ENCODE data around the gene RPUSD4. TPM values are rescaled to one million over a fixed set of nuclear protein-coding genes. Genes with fewer than 3 reads are reported as not detected.

Gene RPUSD4
- total and polyA plus RNA-seq, 9 of the 15 experiments (the other 6 are each of a cell fraction or from before 2014, with no cell fraction given), result 27.4 to 56.2 (median 44.6) TPM

DNA sequence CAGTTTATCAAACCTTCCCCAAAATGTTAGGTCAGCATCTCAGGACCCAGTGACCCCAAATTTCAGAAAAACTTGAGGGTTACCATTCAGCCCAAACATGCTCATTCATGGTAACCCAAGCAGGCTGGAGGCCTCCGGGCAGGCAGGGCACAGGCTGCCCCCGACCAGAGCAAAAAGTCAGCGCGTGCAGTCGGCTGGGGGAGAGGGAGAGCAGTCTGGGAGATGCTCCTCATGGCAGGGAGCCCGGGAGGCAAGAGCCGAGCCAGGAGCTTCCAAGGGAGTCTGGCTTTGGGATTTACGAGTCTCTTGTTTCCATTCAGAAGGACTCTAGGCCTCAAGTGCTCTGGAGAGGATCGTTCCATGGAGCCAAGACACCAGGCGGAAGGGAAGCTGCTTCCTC is 45.7 kb downstream of the RPUSD4 start:
- H3K79me2 ChIP-seq (ENCODE audit: control insufficient read depth, insufficient read depth, low read length), result no peaks in the 10 kb centered on the region
- no peak overlapping the region for H3K27ac ChIP-seq (ENCODE audit: extremely low read depth, low read depth, low read length)
- intact Hi-C loops (cut with micrococcal nuclease) (no loop called here), in situ Hi-C loops (cut with MboI) (no loop called here)
- WGBS (ENCODE audit: insufficient coverage, low coverage, missing lambda C conversion rate), result 0% methylated on average over 10 of the region's 10 CpGs
- H3K36me3 ChIP-seq (ENCODE audit: control insufficient read depth, insufficient read depth, low read length), result no peaks in the 10 kb centered on the region
- no peak overlapping the region for H3K4me3 ChIP-seq
- BruUV-seq (replicated peaks), result no TSS peak
- peaks cover 5% of the 10 kb centered on the region; the same call in 1 of the 2 replicates for H4K20me1 ChIP-seq (replicated peaks; ENCODE audit: control insufficient read depth, insufficient read depth, low read length)
- H3K9me1 ChIP-seq (ENCODE audit: control insufficient read depth, insufficient read depth, low read length), result no peaks in the 10 kb centered on the region
- no peak overlapping the region for H2AFZ ChIP-seq (ENCODE audit: low read depth, low read length)
- FAIRE-seq, result no peak
- POLR2A ChIA-PET, result interaction anchor here (0.6 to 0.8 kb wide), 2 partner anchors 14 to 65 kb away, joined by 3 read pairs; no protein-coding TSS in a partner anchor
- no peak for ATAC-seq
- H3K4me1 ChIP-seq (replicated peaks in 1 of 2; ENCODE audit: control insufficient read depth in 2 of 2, insufficient read depth in 2 of 2, low read length in 2 of 2), result peaks cover 0 to 8% of the 10 kb centered on the region in 2 experiments; a peak in 2 of 5 replicates
- H3K4me2 ChIP-seq (ENCODE audit: insufficient read depth, low read length), result no peak overlapping the region
- H3K27me3 ChIP-seq (ENCODE audit: control insufficient read depth in 2 of 2, insufficient read depth in 2 of 2, low read length in 2 of 2), result peaks cover 43 to 63% of the 10 kb centered on the region in 2 experiments
- no peaks in the 10 kb centered on the region for H3K9me3 ChIP-seq (replicated peaks; ENCODE audit: control insufficient read depth, insufficient read depth, low read depth, low read length)
- CTCF ChIA-PET (ENCODE audit: low intra/inter-chr PET ratio), result no interaction called here
- peak overlapping the region in 1 of 2 experiments; percentile 45; a peak in 1 of 4 replicates for H3K9ac ChIP-seq (ENCODE audit: insufficient read depth in 1 of 2, low read depth in 2 of 2, low read length in 2 of 2)
- DNase-seq (ENCODE audit: extremely low read depth in 1 of 4, low spot score in 3 of 4), result no peak
- TF ChIP-seq, protein P1, sequence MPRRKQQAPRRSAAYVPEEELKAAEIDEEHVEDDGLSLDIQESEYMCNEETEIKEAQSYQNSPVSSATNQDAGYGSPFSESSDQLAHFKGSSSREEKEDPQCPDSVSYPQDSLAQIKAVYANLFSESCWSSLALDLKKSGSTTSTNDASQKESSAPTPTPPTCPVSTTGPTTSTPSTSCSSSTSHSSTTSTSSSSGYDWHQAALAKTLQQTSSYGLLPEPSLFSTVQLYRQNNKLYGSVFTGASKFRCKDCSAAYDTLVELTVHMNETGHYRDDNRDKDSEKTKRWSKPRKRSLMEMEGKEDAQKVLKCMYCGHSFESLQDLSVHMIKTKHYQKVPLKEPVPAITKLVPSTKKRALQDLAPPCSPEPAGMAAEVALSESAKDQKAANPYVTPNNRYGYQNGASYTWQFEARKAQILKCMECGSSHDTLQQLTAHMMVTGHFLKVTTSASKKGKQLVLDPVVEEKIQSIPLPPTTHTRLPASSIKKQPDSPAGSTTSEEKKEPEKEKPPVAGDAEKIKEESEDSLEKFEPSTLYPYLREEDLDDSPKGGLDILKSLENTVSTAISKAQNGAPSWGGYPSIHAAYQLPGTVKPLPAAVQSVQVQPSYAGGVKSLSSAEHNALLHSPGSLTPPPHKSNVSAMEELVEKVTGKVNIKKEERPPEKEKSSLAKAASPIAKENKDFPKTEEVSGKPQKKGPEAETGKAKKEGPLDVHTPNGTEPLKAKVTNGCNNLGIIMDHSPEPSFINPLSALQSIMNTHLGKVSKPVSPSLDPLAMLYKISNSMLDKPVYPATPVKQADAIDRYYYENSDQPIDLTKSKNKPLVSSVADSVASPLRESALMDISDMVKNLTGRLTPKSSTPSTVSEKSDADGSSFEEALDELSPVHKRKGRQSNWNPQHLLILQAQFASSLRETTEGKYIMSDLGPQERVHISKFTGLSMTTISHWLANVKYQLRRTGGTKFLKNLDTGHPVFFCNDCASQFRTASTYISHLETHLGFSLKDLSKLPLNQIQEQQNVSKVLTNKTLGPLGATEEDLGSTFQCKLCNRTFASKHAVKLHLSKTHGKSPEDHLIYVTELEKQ (CRISPR knock-in tag; IDR thresholded peaks at IDR 0.05), result no peak
- TF ChIP-seq RBFOX2 (IDR thresholded peaks at IDR 0.05; ENCODE audit: low read depth, low read length), result no peak
- no peak for TF ChIP-seq GTF2E2 (tag; IDR thresholded peaks at IDR 0.05)
- no peak for TF ChIP-seq CBX3 (IDR thresholded peaks at IDR 0.05; ENCODE audit: borderline replicate concordance in 1 of 2, low read length in 2 of 2)
- no peak for TF ChIP-seq ZNF197 (CRISPR knock-in tag; IDR thresholded peaks at IDR 0.05; ENCODE audit: low read depth)
- TF ChIP-seq, protein P2, sequence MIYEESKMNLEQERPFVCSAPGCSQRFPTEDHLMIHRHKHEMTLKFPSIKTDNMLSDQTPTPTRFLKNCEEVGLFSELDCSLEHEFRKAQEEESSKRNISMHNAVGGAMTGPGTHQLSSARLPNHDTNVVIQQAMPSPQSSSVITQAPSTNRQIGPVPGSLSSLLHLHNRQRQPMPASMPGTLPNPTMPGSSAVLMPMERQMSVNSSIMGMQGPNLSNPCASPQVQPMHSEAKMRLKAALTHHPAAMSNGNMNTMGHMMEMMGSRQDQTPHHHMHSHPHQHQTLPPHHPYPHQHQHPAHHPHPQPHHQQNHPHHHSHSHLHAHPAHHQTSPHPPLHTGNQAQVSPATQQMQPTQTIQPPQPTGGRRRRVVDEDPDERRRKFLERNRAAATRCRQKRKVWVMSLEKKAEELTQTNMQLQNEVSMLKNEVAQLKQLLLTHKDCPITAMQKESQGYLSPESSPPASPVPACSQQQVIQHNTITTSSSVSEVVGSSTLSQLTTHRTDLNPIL (CRISPR knock-in tag; IDR thresholded peaks at IDR 0.05), result no peak
- TF ChIP-seq THRAP3 (IDR thresholded peaks at IDR 0.05; ENCODE audit: borderline replicate concordance), result no peak
- TF ChIP-seq GATA2 (CRISPR knock-in tag; IDR thresholded peaks at IDR 0.05), result no peak
- TF ChIP-seq, protein P3, sequence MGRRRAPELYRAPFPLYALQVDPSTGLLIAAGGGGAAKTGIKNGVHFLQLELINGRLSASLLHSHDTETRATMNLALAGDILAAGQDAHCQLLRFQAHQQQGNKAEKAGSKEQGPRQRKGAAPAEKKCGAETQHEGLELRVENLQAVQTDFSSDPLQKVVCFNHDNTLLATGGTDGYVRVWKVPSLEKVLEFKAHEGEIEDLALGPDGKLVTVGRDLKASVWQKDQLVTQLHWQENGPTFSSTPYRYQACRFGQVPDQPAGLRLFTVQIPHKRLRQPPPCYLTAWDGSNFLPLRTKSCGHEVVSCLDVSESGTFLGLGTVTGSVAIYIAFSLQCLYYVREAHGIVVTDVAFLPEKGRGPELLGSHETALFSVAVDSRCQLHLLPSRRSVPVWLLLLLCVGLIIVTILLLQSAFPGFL (CRISPR knock-in tag; IDR thresholded peaks at IDR 0.05), result no peak
- TF ChIP-seq ZNF436 (CRISPR knock-in tag; IDR thresholded peaks at IDR 0.05), result no peak
- TF ChIP-seq PML (IDR thresholded peaks at IDR 0.05; ENCODE audit: low read length), result no peak
- TF ChIP-seq RBM15 (IDR thresholded peaks at IDR 0.05; ENCODE audit: insufficient read depth, low read length), result no peak

Data from K562 (cell line).